Smooth muscle cell (in vitro differentiated cells): ENCODE results near the gene SH2D7. TPM values are rescaled to one million over a fixed set of nuclear protein-coding genes. Genes with fewer than 3 reads are reported as not detected.

Experiments
- DNase-seq: peaks from one replicate; lab custom pipeline; 2025; ENCODE audit not compliant: unreplicated experiment; lab: John Stamatoyannopoulos, UW
- H2AFZ ChIP-seq: fragments of 200-600 bp; sonication (generic); 2 replicates; pipeline ENCODE4 v1.6.0; 2016; ENCODE audit warnings: antibody characterized with exemption, low read depth, mild to moderate bottlenecking
- H3F3A ChIP-seq: fragments of 200-600 bp; sonication (generic); 2 replicates; pipeline ENCODE4 v1.6.0; 2017; ENCODE audit warnings: antibody characterized with exemption, low read depth
- H3K27ac ChIP-seq: fragments of 200-600 bp; sonication (generic); 2 replicates; pipeline ENCODE4 v1.5.1; 2016; ENCODE audit warnings: low read depth, mild to moderate bottlenecking
- H3K27me3 ChIP-seq: fragments of 200-600 bp; sonication (generic); 2 replicates; pipeline ENCODE4 v1.6.1; 2016; ENCODE audit warnings: low read depth, mild to moderate bottlenecking
- H3K36me3 ChIP-seq: fragments of 200-600 bp; sonication (generic); 2 replicates; pipeline ENCODE4 v1.5.1; 2016; ENCODE audit warnings: low read depth
- H3K4me1 ChIP-seq: fragments of 200-600 bp; sonication (generic); 2 replicates; pipeline ENCODE4 v1.5.1; 2016; ENCODE audit warnings: low read depth
- H3K4me2 ChIP-seq: fragments of 200-600 bp; sonication (generic); 2 replicates; pipeline ENCODE4 v1.6.0; 2016; ENCODE audit warnings: mild to moderate bottlenecking
- H3K4me3 ChIP-seq: fragments of 200-600 bp; sonication (generic); 2 replicates; pipeline ENCODE4 v1.5.1; 2016; ENCODE audit warnings: mild to moderate bottlenecking
- H3K79me2 ChIP-seq: fragments of 200-600 bp; sonication (generic); 2 replicates; pipeline ENCODE4 v1.6.0; 2016; ENCODE audit warnings: low read depth, mild to moderate bottlenecking
- H3K9ac ChIP-seq: fragments of 200-600 bp; sonication (generic); 2 replicates; pipeline ENCODE4 v1.6.0; 2016; ENCODE audit warnings: low read depth
- H3K9me3 ChIP-seq: fragments of 200-600 bp; sonication (generic); replicated peaks from 2 replicates; pipeline ENCODE4 v1.5.1; 2016; ENCODE audit warnings: low read depth
- H4K20me1 ChIP-seq: fragments of 200-600 bp; sonication (generic); 2 replicates; pipeline ENCODE4 v1.6.0; 2016; ENCODE audit warnings: low read depth
- CTCF ChIP-seq: fragments of 200-600 bp; sonication (generic); IDR thresholded peaks from 2 replicates; pipeline ENCODE4 v1.5.1; 2017; ENCODE audit warnings: borderline replicate concordance, mild to moderate bottlenecking, antibody characterized with exemption; ENCODE audit not compliant: insufficient read depth, poor library complexity, severe bottlenecking
- WGBS: methylation state at CpG from one replicate; pipeline ENCODE4 v1.1.7; 2016; ENCODE audit warnings: low lambda C conversion rate; 5-methylcytosine and 5-hydroxymethylcytosine counted together
- polyA plus RNA-seq: library from polyadenylated mRNA; unstranded; fragments of >200 nt; fragmentation: Nextera tagmentation; extraction: Ambion mirVana; gene quantifications from 2 replicates; pipeline ENCODE4 v1.2.1, GENCODE V29; 2016
- total RNA-seq: library from RNA; depleted of rRNA; stranded (reverse); fragments of >200 nt; gene quantifications from 2 replicates; pipeline ENCODE4 v1.2.3, GENCODE V29; 2014

SH2D7 gene
- total and polyA plus RNA-seq, 2 experiments from 2014 or later = 0.07 TPM; not detected in 1

GRCh38 chr15:78052001-78052401, 40.4 kb upstream of the SH2D7 start:
- H3K79me2 ChIP-seq = peaks cover 29% of the 10 kb centered on the region
- no peak overlapping the region for H3K4me2 ChIP-seq
- no peaks in the 10 kb centered on the region for H3K9me3 ChIP-seq
- H4K20me1 ChIP-seq = peaks cover 91% of the 10 kb centered on the region
- H3K27ac ChIP-seq = no peak overlapping the region
- no peak overlapping the region for H2AFZ ChIP-seq
- TF ChIP-seq CTCF = no peak
- H3K4me3 ChIP-seq = no peak overlapping the region
- no peaks in the 10 kb centered on the region for H3K27me3 ChIP-seq
- peaks cover 10% of the 10 kb centered on the region for H3F3A ChIP-seq
- H3K4me1 ChIP-seq = peaks cover 26% of the 10 kb centered on the region
- H3K9ac ChIP-seq = no peak overlapping the region
- H3K36me3 ChIP-seq = no peaks in the 10 kb centered on the region
- DNase-seq = no peak

GRCh38 chr15:78052545-78052944, 39.8 kb upstream of the SH2D7 start:
- Histone ChIP-seq H3K4me1 (peaks cover 25% of the 10 kb centered on the region), H3K9ac (no peak overlapping the region), H3K9me3 (no peaks in the 10 kb centered on the region), H2AFZ (no peak overlapping the region), H3K79me2 (peaks cover 35% of the 10 kb centered on the region), H3K27me3 (no peaks in the 10 kb centered on the region), H3K4me3 (no peak overlapping the region), H3K27ac (no peak overlapping the region), H3K4me2 (no peak overlapping the region), H3K36me3 (no peaks in the 10 kb centered on the region), H4K20me1 (peaks cover 91% of the 10 kb centered on the region), H3F3A (peaks cover 10% of the 10 kb centered on the region)
- no peak for TF ChIP-seq CTCF
- DNase-seq = no peak
- 95% methylated on average over 5 of the region's 5 CpGs for WGBS

- Histone ChIP-seq H3K4me2 (no peak overlapping the region), H3K79me2 (peaks cover 54% of the 10 kb centered on the region)
These were observed 37.8 kb upstream of the SH2D7 start for GRCh38 chr15:78054518-78054917.

More at GRCh38 chr15:78054518-78054917, 37.8 kb upstream of the SH2D7 start:
- Histone ChIP-seq H3K27me3 (no peaks in the 10 kb centered on the region), H3K9me3 (no peaks in the 10 kb centered on the region), H3F3A (no peaks in the 10 kb centered on the region), H3K36me3 (no peaks in the 10 kb centered on the region), H3K4me3 (no peak overlapping the region), H2AFZ (no peak overlapping the region), H3K27ac (no peak overlapping the region), H3K4me1 (peaks cover 13% of the 10 kb centered on the region), H3K9ac (no peak overlapping the region), H4K20me1 (peaks cover 91% of the 10 kb centered on the region)
- TF ChIP-seq CTCF = no peak
- no peak for DNase-seq
- 80% methylated on average over 2 of the region's 2 CpGs for WGBS
